ENCODE results near the gene RAPGEF4. TPM values are rescaled to one million over a fixed set of nuclear protein-coding genes. Genes with fewer than 3 reads are reported as not detected.
"Not testable (repeated sequence)": the region's sequence is repeated elsewhere in the genome, so short reads cannot be mapped to it uniquely, and the experiment has no call there.

RAPGEF4 gene
- total RNA-seq, 1 donor = 2.6 TPM

GRCh38 chr2:172783165-172783898, 47.7 kb downstream of the RAPGEF4 start:
- no peak overlapping the region for H3K4me3 ChIP-seq (ENCODE audit: low read depth, low read length)
- TF ChIP-seq CTCF (IDR thresholded peaks at IDR 0.05; ENCODE audit: insufficient read depth, low read depth, low read length) = peak; percentile 23

GRCh38 chr2:172788871-172789270, 53.2 kb downstream of the RAPGEF4 start:
- no peak overlapping the region for H3K4me3 ChIP-seq (ENCODE audit: low read depth, low read length)
- no peak for TF ChIP-seq CTCF (IDR thresholded peaks at IDR 0.05; ENCODE audit: insufficient read depth, low read depth, low read length)
- no peak for DNase-seq (ENCODE audit: low read depth)

More at GRCh38 chr2:172783165-172783898, 47.7 kb downstream of the RAPGEF4 start:
- peak; percentile 88 for DNase-seq (ENCODE audit: low read depth)

GRCh38 chr2:172790404-172790803, 54.8 kb downstream of the RAPGEF4 start:
- DNase-seq (ENCODE audit: low read depth) = no peak
- TF ChIP-seq CTCF (IDR thresholded peaks at IDR 0.05; ENCODE audit: insufficient read depth, low read depth, low read length) = no peak
- no peak overlapping the region for H3K4me3 ChIP-seq (ENCODE audit: low read depth, low read length)

GRCh38 chr2:172791953-172792352, 56.3 kb downstream of the RAPGEF4 start:
- TF ChIP-seq CTCF (IDR thresholded peaks at IDR 0.05; ENCODE audit: insufficient read depth, low read depth, low read length) = no peak
- DNase-seq (ENCODE audit: low read depth) = no peak
- H3K4me3 ChIP-seq (ENCODE audit: low read depth, low read length) = no peak overlapping the region

- H3K4me3 ChIP-seq (ENCODE audit: low read depth, low read length) = no peak overlapping the region
- TF ChIP-seq CTCF (IDR thresholded peaks at IDR 0.05; ENCODE audit: insufficient read depth, low read depth, low read length) = no peak
These were observed 57.1 kb downstream of the RAPGEF4 start for GRCh38 chr2:172792711-172793110.

GRCh38 chr2:172803308-172803707, 67.7 kb downstream of the RAPGEF4 start:
- DNase-seq (ENCODE audit: low read depth); H3K4me3 ChIP-seq (ENCODE audit: low read depth, low read length): not testable (repeated sequence)

More at GRCh38 chr2:172792711-172793110, 57.1 kb downstream of the RAPGEF4 start:
- no peak for DNase-seq (ENCODE audit: low read depth)

- no peak for DNase-seq (ENCODE audit: low read depth)
- TF ChIP-seq CTCF (IDR thresholded peaks at IDR 0.05; ENCODE audit: insufficient read depth, low read depth, low read length) = no peak
- no peak overlapping the region for H3K4me3 ChIP-seq (ENCODE audit: low read depth, low read length)
These were observed 68.8 kb downstream of the RAPGEF4 start for GRCh38 chr2:172804423-172804822.

Data from fibroblast of villous mesenchyme (primary cell).